CD4-positive, alpha-beta T cell treated with Interleukin-12 subunit alpha and Interleukin-12 subunit beta, for 1 hour (primary cell): ENCODE measurements around the gene LRRC4C.
"Not testable (repeated sequence)": the region's sequence is repeated elsewhere in the genome, so short reads cannot be mapped to it uniquely, and the experiment has no call there.

Experiments used
- DNase-seq: peaks from one replicate; pipeline ENCODE4 v3.0.0-alpha.2; 2020

LRRC4C gene

DNA sequence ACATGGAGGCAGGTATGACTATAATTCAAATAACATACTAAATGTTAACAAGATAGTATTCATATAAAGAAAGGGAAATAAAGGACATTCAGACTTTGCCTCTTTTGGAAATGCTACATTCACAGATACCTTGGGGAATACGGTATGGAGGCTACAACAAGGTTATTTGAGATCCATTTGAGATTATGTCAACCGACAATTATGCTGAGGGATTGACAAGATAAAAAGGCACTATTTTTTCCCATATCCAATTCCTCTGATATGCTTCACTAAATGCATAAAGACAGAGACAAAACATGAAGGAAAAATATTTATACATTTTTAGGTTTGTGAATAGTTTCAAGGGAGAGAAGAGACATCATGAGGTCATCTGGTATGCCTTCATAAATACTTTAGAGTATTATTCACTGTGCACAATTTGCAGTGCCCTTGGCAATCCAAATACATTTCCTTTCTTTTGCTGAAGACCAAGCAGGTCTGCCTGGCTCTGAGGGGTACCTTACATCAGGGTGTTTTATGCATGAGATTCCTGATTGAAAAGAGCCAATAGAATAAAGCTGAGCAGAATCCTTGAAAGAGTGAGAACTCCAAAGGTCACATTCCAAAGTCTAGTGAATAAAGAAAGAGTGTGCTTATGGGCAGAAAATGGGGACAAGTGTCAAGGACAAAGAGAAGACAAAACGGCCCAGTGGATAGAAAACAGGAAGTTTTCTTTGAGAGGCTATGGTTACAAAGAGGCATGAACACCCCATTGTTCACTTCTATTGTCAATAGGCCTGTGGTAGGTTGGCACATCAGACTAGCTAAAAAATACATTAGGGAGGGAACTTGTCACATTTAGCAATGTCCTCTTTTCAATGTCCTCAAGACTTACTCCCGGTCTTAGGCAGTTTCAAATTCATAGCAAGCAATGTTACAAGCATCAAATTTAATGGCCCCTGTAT is 455.8 kb downstream of the LRRC4C start:
- no peak for DNase-seq

DNA sequence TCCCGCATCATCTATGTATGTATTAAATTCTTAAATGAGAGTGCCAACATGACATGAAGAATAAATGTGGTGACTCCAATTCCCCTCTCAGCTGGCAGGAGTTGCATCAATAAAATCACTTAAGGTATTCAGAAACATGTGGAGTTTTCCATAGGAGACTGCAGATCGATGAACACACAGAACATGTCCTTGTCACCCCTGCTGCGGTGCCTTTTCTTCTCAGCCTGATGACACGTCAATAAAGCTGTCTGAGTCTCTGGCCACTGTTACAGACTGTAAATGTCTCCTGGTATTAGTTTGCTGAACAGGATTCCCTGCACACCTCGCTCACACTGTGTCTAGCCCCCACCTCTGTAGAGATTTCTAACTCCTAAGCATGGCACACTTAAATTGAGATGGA is 460.5 kb downstream of the LRRC4C start:
- no peak for DNase-seq

DNA sequence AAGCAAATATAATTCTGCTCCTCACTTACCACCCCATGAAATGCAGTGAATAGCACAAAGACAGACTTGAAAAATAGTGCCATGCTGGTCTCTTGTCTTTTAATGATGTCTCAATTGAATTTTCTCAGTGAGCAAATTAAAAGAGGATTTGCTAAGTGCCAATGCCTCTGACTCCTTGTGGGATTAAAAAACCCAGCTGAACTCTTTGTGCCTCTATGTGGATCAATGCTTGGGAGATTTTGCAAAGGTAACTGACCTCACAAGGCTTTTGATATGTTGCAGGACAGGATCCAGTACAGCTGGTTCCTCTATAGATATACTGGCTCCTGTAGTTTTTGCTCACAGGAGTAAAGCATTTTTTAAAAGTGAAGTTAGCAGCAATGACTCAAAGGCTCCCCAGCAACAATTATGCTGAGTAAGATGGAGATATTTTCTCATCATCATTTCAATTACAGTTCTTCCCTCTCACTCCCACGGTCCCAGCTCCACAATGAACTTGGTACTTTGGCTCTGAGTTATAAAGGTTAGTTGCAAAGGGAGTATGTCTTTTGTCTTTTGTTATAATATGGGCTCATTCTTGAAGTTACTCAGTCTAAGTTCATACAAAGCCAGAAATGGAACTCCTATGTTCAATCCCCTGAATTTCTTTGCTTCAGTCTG is 471.5 kb downstream of the LRRC4C start:
- no peak for DNase-seq

DNA sequence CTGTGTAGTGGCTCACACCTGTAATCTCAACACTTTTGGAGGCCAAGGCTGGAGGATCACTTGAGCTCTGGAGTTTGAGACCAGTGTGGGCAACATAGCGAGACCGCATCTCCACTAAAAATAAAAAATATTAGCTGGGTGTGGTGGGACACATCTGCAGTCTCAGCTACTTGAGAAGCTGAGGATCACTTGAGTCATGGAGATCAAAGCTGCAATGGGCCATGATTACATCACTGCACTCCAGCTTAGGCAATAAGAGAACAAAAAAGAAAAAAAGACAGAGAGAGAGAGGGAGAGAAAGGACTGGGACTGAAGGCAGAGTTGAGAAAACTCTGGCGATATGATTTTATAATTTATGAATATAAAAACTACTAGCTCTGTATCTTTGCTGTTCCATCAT is 473.1 kb downstream of the LRRC4C start:
- DNase-seq, result no peak

GRCh38 chr11:40975076-40975475 is 484.4 kb downstream of the LRRC4C start:
- DNase-seq, result no peak

- no peak for DNase-seq
Measured at GRCh38 chr11:40974186-40974795, 485.2 kb downstream of the LRRC4C start.

- no peak for DNase-seq
Measured at GRCh38 chr11:40958707-40959106, 500.7 kb downstream of the LRRC4C start.

GRCh38 chr11:40952479-40952878 is 507.0 kb downstream of the LRRC4C start:
- DNase-seq, result no peak

GRCh38 chr11:40938002-40938401 is 521.5 kb downstream of the LRRC4C start:
- DNase-seq, result no peak

GRCh38 chr11:40924915-40925314 is 534.5 kb downstream of the LRRC4C start:
- no peak for DNase-seq

DNA sequence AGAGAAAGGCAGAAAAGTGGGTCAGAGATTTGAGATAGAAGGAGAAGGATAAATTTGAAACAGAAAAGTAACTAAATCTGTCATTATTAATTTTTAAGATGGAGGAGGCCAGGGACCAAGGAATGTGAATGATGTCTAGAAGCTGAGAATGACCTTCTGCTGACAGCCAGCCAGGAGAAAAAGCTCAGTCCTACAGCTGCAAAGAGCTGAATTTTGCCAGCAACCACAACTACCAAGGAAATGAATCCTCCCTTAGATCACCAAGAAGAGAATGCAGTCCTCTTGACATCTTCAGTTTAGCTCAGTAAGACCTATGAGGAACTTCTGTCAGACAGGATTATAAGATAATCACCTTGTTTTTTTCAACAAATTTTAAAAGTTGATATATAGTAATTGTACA is 538.2 kb downstream of the LRRC4C start:
- DNase-seq, result no peak

GRCh38 chr11:40910774-40911173 is 548.7 kb downstream of the LRRC4C start:
- DNase-seq, result not testable (repeated sequence)

GRCh38 chr11:40894501-40894900 is 565.0 kb downstream of the LRRC4C start:
- no peak for DNase-seq

DNA sequence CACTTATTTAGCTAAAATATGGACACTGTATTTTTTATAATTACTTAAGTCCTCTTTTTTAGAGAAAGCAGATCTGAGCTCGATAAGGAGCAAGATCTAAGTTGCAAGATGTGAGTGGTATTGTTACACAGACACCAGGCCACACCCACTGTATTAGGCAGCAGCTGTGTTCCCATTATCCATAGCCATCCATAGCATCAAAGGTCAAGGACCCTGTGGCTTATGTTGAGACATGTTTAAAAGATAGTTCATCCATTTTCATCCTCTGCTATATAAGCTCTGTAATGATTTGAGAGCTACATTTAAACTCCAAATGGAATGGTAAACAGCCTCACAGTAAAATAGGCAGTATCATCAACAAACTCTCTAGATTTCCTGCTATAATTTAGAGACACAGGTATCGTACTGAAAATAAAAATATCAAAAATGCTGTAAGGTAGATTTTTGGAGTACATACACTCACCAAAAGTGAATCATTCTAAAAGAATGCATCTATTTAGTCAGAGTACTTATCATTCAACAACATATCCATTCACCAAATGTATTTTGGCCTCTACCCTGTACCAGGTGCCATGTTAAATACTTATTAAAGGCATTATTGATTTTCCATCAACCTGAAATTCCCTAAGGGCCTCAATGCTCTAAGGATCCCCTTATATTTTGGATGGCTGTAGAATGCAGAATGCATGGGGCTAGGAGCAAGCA is 574.0 kb downstream of the LRRC4C start:
- no peak for DNase-seq

DNA sequence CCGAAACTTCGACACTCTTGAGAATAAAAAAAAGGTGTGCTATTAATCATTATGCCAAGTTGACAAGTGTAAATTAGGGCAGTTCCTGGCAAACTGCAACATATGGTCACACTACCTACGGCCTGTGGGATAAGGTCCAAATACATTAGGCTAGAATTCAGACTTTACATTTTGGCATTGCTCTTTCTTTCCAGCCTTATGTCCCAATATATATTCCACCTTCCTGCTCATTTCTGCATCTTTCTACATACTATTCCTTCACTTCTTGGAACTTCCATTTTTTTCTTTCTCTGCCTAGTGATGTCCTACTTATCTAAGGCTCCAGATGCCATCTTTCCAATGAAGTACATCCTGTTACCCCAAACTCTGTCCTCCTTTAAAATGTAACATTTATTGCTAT is 577.2 kb downstream of the LRRC4C start:
- DNase-seq, result no peak

GRCh38 chr11:40879911-40880310 is 579.5 kb downstream of the LRRC4C start:
- DNase-seq, result no peak

DNA sequence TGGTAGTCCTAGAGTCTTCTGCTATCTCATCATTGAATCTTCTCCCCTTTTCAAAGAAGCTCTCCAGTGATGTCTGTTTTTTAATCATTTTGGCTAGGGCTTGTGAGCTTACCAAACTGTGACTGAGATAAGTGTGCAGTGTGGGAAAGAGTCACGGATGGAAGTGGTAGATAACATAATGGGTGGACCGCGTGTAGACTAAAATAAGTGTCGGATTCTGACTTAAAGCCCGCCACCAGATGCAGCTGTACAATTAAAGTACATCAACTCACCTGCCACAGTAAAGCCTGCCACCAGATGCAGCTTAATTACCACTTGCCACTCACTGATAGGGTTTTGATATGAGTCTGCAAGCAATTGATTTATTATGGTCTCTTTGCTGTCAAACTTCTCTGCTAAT is 581.5 kb downstream of the LRRC4C start:
- no peak for DNase-seq

DNA sequence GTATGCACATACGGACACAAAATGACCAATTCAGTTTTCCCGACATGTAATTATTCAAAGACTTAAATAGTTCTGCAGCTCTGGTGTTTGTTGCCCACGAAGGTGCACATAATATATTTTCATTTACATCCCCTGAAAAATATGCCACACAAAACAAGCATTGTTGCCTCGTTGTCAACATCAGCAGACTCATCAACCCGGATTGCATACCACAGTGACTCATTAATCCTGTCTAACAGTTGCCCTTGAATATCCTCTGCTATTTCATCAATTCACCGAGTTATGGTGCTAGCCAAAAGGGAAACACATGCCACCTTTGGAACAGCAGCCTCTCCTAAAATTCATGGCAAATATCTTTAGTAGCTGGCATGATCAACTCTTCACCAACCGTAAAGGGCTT is 582.2 kb downstream of the LRRC4C start:
- no peak for DNase-seq

DNA sequence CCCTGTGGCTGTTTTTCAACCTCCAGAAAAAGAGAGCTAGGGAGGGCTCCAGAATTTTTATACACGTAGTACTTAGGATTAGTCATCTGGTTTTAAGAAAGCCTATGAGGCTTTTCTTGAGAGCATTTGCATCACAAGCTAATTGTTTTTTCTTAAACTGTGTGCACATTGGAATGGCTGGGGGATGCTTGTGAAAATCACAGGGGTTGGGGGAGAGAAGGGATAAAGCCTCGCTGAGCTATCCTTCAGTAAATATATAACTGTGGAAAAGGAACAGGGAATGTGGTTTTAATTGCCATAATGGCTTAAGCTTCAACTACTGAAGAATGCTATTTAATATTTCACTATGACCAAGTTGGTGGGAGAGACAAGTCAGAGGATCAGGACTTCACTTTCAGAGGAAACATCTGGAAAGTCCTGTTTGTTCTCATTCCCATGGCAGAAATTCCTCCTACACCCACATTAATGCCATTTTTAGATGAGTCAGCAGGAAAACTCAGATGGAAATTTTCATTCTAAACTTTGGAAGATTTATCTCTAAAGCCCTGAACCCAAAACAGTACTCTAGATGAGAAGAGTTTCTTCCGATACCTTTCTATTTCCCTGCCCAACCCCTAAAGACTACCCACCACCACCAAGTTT is 591.3 kb downstream of the LRRC4C start:
- DNase-seq, result no peak

GRCh38 chr11:40857754-40858153 is 601.7 kb downstream of the LRRC4C start:
- DNase-seq, result not testable (repeated sequence)

DNA sequence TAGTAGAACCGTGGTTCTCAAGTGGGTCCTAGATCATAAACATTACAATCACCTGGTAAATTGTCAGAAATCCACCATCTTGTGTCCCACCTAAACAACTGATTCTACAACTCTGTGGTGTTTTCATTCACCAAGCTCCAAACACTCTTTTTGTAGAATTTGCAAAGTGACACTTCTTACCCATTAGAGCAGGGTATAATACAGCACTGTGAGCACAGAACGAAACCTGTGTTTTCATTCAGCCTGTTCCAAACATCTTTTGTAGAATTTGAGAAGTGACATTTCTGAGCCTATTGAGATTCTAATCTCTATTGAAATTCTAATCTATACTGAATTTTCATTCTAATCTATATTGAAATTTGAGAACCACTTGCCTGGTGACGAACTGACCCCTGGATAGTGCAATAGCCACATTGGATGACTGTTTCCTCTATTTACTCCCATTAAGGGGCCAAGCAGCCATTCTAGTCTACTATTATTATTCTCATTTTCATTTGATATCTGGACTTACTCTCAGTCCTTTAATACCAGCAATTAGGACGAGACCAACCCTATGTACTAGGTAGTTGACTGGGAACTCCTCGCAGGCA is 616.6 kb downstream of the LRRC4C start:
- no peak for DNase-seq

DNA sequence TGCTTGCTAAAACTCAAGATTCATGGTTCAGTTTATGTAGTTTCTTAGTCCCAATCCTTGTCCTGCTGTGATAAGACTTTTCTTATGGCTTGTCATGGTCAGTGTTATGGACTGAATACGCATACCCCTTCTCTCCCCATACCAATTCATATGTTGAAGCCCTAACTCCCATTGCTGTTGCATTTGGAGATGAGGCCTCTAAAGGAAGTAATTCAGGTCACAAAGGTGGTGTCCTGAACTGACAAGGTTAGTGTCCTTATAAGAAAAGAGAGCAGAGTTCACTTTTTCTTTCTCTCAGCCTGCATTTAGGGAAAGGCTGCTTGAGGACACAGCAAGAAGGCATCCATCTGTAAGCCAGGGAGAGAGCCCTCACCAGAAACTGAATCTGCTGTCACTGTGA is 618.2 kb downstream of the LRRC4C start:
- DNase-seq, result no peak
